ENCODE data around the gene UMODL1. TPM values are rescaled to one million over a fixed set of nuclear protein-coding genes. Genes with fewer than 3 reads are reported as not detected.

Gene UMODL1
- total RNA-seq, 1 experiment from 2014 or later, result not detected

- TF ChIP-seq CTCF (IDR thresholded peaks at IDR 0.05; ENCODE audit: unreplicated experiment), result no peak
- H3K27me3 Mint-ChIP-seq (ENCODE audit: unreplicated experiment), result peaks cover 33% of the 10 kb centered on the region
- H3K4me1 Mint-ChIP-seq (ENCODE audit: low read depth, unreplicated experiment), result no peaks in the 10 kb centered on the region
- intact Hi-C loops (cut with micrococcal nuclease; ENCODE audit: unreplicated experiment), result loop anchor here (10.0 kb wide), 1 partner anchor 236 kb away; the partner anchor contains the start of gene PRDM15
- no peak for DNase-seq
- H3K4me3 Mint-ChIP-seq (ENCODE audit: low read depth, unreplicated experiment), result no peak overlapping the region
- no TSS peak for BruUV-seq (replicated peaks)
- CTCF ChIA-PET, result no interaction called here
- no peaks in the 10 kb centered on the region for H3K36me3 Mint-ChIP-seq (ENCODE audit: insufficient read depth, unreplicated experiment)
- no peak overlapping the region for H3K27ac Mint-ChIP-seq (ENCODE audit: unreplicated experiment)
- H3K9me3 Mint-ChIP-seq (ENCODE audit: low read depth, unreplicated experiment), result no peaks in the 10 kb centered on the region
These were observed 39.8 kb downstream of the UMODL1 start for GRCh38 chr21:42110691-42111469.

GRCh38 chr21:42111470-42111743 is 40.3 kb downstream of the UMODL1 start:
- Mint-ChIP-seq H3K4me1 (ENCODE audit: low read depth, unreplicated experiment) (no peaks in the 10 kb centered on the region), H3K27me3 (ENCODE audit: unreplicated experiment) (peaks cover 33% of the 10 kb centered on the region), H3K9me3 (ENCODE audit: low read depth, unreplicated experiment) (no peaks in the 10 kb centered on the region), H3K27ac (ENCODE audit: unreplicated experiment) (no peak overlapping the region), H3K36me3 (ENCODE audit: insufficient read depth, unreplicated experiment) (no peaks in the 10 kb centered on the region), H3K4me3 (ENCODE audit: low read depth, unreplicated experiment) (no peak overlapping the region)
- DNase-seq, result no peak
- intact Hi-C loops (cut with micrococcal nuclease; ENCODE audit: unreplicated experiment), result loop anchor here (10.0 kb wide), 1 partner anchor 237 kb away; the partner anchor contains the start of gene PRDM15
- no TSS peak for BruUV-seq (replicated peaks)
- TF ChIP-seq CTCF (IDR thresholded peaks at IDR 0.05; ENCODE audit: unreplicated experiment), result no peak
- CTCF ChIA-PET, result no interaction called here

GRCh38 chr21:42111811-42112210 is 40.7 kb downstream of the UMODL1 start:
- BruUV-seq (replicated peaks), result no TSS peak
- H3K4me1 Mint-ChIP-seq (ENCODE audit: low read depth, unreplicated experiment), result no peaks in the 10 kb centered on the region
- CTCF ChIA-PET, result interaction anchor here (0.6 kb wide), 1 partner anchor 692 kb away, joined by 4 read pairs; no protein-coding TSS in a partner anchor
- no peak for DNase-seq
- TF ChIP-seq CTCF (IDR thresholded peaks at IDR 0.05; ENCODE audit: unreplicated experiment), result no peak
- H3K27me3 Mint-ChIP-seq (ENCODE audit: unreplicated experiment), result peaks cover 33% of the 10 kb centered on the region
- H3K4me3 Mint-ChIP-seq (ENCODE audit: low read depth, unreplicated experiment), result no peak overlapping the region
- no peak overlapping the region for H3K27ac Mint-ChIP-seq (ENCODE audit: unreplicated experiment)
- H3K9me3 Mint-ChIP-seq (ENCODE audit: low read depth, unreplicated experiment), result no peaks in the 10 kb centered on the region
- intact Hi-C loops (cut with micrococcal nuclease; ENCODE audit: unreplicated experiment), result loop anchor here (10.0 kb wide), 1 partner anchor 237 kb away; the partner anchor contains the start of gene PRDM15
- no peaks in the 10 kb centered on the region for H3K36me3 Mint-ChIP-seq (ENCODE audit: insufficient read depth, unreplicated experiment)

GRCh38 chr21:42112238-42112637 is 41.1 kb downstream of the UMODL1 start:
- H3K4me3 Mint-ChIP-seq (ENCODE audit: low read depth, unreplicated experiment), result no peak overlapping the region
- no peaks in the 10 kb centered on the region for H3K9me3 Mint-ChIP-seq (ENCODE audit: low read depth, unreplicated experiment)
- no peak for DNase-seq
- TF ChIP-seq CTCF (IDR thresholded peaks at IDR 0.05; ENCODE audit: unreplicated experiment), result no peak
- intact Hi-C loops (cut with micrococcal nuclease; ENCODE audit: unreplicated experiment), result loop anchor here (10.0 kb wide), 1 partner anchor 237 kb away; the partner anchor contains the start of gene PRDM15
- H3K36me3 Mint-ChIP-seq (ENCODE audit: insufficient read depth, unreplicated experiment), result no peaks in the 10 kb centered on the region
- CTCF ChIA-PET, result interaction anchor here (0.6 kb wide), 1 partner anchor 692 kb away, joined by 4 read pairs; no protein-coding TSS in a partner anchor
- peaks cover 38% of the 10 kb centered on the region for H3K27me3 Mint-ChIP-seq (ENCODE audit: unreplicated experiment)
- H3K4me1 Mint-ChIP-seq (ENCODE audit: low read depth, unreplicated experiment), result peaks cover 3% of the 10 kb centered on the region
- BruUV-seq (replicated peaks), result no TSS peak
- H3K27ac Mint-ChIP-seq (ENCODE audit: unreplicated experiment), result no peak overlapping the region
